ENCODE results near the gene PPIE.
A peak's percentile ranks its signal among the peaks of the same experiment; 100 is the strongest.

Gene PPIE

DNA sequence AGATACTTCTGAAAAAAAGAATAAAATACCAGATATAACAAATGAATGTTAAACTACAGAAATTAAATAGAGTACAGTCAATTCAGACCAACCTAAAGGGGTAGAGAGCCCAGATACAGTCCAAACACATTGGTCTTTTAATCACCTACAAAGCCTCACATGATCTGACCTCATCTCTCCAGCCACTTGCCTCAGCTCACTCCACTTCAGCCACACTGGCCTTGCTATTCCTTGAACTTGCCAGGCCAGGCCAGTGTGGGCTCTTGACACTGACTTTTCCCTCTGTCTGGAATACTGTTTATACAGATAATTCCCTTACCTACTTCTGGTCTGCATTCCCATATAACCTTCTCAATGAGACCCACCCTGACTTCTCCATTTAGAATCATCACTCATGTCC, 17.0 kb upstream of the PPIE start:
- DNase-seq = no peak

DNA sequence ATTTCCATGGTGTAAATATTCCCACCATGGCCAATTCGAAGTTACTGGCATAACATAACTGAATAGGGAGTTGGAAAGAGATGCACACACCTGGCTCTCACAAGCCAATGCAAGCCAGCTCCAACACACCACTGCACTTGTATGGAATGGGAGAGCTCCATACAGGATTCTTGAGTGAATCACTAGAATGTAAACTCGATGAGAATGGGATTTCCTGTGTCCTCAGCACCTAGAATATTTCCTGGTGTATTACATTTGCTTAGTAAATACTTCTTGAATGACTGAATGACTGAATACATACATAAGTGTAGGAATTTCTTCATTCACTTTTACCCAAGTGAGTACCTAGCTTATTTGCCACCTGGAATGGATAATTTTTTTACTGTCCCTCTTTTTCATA, 16.2 kb upstream of the PPIE start:
- DNase-seq = no peak

DNA sequence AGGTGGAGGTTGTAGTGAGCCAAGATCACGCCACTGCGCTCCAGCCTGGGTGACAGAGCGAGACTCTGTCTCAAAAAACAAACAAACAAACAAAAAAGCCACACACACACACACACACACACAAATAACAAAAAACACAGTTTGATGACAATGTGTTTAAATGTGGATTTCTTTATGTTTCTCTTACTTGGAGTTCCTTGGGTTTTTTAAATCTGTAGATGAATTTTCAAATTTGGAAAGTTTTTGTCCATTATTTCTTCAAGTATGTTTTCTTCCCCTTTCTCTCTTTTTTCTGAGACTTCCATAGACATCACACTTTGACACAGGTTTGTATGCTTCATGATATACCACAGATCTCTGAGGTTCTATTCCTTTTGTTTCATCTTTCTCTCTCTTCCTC, 12.1 kb upstream of the PPIE start:
- no peak for DNase-seq

DNA sequence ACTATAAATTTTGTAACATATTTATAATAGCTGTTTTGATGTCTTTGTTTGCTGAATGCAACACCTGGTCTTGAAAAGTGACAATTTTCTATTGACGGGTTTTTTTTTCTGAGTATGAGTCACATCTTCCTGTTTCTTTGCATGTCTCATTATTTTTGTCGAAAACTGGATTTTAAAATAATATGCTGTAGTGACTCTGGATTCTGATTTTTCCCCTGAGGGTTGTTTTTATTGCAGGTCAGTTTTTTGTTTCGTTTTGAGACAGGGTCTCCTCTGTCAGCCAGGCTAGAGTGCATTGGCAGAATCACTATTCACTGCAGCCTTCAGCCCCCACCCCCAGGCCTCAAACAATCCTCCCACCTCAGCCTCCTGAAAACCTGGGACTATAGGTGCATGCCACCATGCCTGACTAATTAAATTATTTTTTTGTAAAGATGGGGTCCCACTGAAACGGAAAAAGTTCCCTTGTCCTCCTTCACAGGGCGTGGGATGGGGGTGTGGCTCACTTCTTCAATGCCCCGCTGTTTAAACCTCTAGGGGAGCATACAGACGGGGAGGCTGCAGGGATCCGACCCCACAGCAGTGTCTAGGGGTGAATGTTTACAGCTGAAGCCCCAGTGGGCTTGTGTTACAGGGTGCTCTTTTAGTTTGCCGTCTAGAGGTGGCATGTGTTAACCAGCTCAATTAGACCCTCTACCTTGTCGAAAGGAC, 11.3 kb upstream of the PPIE start:
- no peak for DNase-seq

DNA sequence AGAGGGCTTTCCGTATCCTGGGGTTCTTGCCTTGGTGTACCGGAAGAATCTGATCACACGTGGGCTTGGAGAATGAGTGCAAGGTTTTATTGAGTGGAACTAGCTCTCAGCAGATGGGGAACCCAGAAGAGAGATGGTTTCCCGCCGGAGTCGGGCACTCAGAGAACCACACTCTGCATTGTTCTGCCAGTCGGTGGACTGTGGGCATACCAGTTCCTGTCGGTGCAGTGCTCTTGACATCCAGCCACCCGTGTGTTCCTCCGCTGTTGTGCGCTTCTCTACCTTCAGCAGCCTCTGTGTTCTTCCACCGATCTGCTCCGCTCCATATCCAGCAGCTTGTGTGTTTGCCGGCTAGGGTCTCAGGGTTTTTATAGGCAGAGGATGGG, 10.8 kb upstream of the PPIE start:
- DNase-seq = no peak

DNA sequence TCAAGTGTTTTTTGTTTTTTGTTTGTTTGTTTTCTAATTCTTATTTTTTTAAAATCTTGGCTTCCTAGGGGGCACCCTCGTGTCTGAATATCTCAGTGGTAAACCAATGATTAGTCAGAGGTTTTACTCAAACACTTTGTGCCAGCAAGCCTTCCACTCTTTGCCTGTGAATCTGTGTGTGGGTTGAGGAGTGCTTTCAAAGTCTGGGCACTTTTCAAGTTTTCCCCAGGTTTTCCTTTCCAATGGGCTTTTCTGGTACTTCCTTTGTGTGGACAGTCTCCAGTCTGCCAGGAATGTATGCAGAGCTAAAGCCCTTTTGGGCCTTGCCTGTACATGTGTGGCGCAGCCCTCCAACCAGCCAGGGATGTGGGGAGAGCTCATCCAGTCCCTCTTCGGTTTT, 9.7 kb upstream of the PPIE start:
- peak in 1 of 2 donors; percentile 66 for DNase-seq

DNA sequence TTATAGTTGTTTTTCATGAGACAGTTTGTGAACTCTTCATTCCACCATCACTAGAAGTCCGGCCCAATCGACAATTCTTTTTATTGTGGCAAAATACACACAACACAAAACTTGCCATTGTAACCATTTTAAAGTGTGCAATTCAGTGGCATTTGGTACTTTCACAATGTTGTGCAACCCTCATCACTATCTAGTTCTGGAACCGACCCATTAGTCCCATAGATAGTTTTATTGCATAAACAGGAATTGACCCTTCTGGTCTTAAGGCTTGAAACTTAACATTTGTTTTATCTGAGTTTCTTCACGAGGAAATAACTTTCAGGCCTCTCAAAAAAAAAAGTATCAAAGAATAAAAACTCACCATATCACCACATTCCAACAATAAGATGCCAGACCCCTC, 8.8 kb upstream of the PPIE start:
- no peak for DNase-seq

DNA sequence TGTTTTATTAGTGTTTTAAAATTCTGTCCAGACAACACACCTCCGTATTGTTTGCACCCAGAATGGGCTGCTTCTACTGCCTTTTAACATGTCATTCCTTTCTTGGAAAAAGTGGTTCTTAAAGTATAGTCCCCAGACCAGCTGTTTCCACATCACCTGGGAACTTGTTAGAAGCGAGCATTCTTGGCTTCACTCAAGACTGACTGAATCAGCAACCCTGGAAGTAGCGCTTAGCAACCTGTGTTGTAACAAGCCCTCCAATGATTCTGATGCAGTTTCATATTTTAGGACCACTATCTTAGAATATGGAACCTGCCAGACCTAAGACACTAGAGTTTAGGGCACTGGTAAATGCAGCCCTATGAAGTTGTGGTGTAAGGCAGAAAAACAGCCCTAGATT, 6.0 kb upstream of the PPIE start:
- no peak for DNase-seq

DNA sequence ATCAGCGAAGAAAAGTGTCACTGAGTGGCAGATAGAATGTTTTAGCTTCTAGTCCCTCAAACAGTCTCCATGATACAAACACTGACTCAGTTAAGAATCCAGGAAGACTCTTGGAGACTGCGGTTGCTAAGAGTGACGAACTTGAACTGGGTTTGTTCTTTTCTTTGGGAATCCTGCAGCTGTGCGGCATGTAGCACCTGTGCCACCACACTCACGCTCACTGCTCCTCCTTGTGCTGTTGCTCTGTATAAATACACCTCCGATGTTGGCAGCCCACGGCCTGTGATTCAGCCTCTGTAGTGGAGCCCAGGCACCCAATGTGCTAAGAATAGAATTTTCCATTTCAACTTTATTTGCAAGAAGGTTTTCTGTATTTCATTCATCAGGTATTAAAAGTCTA, 5.5 kb upstream of the PPIE start:
- DNase-seq = no peak

DNA sequence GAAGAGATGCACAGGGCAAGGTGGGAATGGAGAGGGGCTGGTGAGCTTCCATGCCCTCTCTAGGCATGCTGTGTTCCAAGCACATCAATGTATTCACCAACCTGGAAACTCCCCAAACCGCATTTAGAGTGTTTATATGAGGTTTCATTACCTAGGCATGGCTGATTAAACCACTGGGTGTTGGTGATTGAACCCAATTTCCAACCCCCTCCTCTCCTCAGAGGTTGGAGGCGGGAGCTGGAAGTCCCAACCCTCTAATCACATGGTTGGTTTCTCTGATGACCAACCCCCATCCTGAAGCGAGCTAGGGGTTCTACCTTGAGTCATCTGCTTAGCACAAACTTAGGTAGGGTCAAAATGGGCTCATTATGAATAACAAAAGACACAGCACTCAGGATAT, 3.0 kb upstream of the PPIE start:
- no peak for DNase-seq

DNA sequence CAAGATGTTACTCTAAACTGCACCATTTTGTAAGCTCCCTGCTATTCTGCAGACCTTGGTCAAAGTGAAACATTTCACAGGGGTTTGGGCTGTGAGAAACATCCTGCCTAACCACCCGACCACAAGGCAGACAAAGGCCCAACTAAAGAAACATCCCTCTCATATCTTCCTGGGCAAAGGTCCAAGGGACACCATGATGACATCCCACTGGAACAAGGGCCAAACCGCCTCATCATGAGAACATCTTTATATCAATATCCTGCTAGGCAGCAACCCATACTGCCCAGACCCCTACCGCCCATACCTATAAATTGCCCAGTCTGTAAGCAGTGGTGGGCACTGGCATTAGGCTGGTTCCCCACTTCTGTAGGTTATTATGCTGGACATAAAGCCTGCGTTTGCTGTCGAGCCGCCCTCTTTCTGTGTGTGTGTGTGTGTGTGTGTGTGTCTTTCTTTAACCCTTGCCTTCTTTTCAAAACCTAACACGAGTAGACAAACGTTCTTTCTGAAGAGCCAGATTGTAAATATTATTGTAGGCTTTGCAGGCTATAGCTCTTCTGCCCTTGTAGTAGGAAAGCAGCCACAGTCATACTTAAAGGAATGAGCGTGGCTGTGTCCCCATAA, 1.0 kb upstream of the PPIE start:
- DNase-seq = no peak

DNA sequence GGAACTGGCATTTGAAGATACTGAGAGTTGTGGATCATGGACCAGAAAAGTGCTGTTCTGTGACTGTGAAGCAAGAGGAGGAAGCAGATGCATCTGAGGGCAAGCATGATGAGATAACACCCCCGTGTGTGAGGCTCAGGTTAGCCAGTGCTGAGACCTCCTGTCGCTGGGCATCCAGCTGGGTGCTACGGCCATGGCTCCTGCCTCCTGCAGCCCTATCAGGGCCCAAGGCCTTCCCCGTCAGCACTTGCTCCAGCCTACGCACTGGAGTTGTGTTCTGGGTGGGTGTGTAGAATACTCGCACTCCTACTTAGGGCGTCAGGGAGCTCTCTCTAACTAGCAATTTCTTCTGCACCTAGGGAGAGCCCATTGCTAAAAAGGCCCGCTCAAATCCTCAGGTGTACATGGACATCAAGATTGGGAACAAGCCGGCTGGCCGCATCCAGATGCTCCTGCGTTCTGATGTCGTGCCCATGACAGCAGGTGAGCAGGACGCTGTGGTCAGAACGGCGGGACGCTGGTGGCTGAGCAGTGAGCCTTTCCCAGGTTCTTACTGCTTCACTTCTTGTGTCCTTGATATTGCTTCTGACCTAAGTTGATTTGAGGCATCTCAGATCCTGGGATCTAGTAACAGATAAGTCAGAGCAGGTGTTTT, 6.5 kb downstream of the PPIE start:
- DNase-seq = no peak

DNA sequence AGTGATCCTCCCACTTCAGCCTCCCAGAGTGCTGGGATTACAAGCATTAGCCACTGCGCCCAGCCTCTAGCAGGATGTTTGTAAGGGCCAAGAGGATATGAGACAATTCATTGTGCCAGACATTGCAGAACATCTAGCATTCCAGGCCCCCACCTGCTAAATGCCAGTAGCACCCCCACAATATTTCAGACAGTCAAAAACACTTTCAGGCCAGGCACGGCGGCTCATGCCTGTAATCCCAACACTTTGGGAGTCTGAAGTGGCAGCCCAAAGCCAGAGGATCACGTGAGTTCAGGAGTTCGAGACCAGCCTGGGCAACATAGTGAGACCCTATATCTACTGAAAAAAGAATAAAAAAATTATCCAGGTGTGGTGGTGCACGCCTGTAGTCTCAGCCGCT, 12.9 kb downstream of the PPIE start:
- DNase-seq = no peak

DNA sequence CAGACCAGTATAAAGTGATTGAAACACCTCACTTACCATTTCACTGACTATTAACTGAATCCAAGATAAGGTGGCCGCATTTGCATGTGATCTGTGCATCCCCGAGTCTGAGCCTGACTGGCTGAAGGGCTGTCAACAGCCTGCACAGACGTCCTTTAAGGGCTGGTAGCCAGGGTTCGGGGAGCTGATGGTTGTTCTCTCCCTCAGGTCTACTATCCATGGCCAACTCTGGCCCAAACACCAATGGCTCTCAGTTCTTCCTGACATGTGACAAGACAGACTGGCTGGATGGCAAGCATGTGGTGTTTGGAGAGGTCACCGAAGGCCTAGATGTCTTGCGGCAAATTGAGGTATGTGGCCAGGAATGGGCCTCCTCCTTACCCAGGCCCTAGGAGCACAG, 14.0 kb downstream of the PPIE start:
- DNase-seq = no peak

DNA sequence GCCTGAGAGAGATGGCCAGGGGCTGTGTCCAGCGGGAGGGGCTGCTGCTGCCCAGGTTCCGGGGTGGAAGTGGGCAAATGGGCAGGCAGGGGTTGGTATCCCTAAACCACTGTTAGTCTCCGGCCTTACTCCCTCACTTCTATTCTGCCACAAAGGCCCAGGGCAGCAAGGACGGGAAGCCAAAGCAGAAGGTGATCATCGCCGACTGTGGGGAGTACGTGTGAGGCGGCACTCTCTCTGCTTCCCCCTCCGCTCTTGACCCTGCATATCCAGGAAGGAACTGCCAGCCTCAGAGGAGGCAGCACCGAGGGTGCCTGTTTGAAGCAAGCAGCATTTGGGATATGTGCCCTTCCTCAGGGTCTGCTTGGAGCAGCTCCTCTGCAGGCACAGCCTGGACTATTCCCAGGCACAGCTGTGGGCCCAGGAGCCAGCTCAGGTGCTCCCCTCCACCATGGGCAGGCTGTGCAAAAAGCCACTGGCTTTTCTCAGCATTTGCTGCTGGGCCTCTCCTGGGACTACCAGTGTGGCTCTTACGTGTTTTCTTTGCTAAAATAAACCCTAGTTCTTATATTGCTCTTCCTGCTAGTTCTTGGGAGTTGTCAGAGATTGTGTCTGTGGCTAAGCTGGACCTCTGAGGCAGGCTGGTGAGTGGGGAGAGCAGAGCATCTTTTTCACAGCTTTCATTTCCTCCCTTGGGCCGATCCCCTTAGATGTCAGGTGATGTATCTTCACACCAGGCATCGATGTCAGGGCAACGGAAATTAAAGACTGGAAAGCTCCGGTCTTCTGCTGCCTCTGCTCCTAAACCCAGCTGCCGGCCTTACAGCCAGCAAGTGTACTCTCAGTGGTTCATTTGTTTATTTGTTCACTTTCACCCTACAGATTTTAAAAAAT, 14.7 kb downstream of the PPIE start:
- no peak for DNase-seq

DNA sequence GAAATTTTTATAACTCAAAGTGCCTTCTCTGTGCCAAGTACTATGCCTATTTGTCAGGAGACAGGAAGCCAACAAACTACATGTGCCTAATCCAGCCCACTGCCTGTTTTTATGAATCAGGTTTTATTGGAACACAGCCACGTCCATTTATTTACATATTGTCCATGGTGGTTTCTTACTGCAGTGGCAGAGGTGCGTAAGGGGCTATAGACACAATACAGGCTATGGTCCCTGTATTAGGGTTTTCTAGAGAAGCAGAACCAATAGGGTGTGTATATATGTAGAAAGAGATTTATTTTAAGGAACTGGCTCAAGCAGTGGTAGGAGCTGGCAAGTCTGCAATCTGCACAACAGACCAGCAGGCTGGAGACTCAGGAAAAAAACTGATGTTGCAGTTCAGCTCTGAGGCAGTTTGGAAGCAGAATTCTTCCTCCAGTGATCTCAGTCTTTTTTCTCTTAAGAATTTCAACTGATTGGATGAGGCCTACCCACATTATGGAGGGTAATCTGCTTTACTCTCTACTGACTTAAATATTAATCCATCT, 15.4 kb downstream of the PPIE start:
- no peak for DNase-seq

DNA sequence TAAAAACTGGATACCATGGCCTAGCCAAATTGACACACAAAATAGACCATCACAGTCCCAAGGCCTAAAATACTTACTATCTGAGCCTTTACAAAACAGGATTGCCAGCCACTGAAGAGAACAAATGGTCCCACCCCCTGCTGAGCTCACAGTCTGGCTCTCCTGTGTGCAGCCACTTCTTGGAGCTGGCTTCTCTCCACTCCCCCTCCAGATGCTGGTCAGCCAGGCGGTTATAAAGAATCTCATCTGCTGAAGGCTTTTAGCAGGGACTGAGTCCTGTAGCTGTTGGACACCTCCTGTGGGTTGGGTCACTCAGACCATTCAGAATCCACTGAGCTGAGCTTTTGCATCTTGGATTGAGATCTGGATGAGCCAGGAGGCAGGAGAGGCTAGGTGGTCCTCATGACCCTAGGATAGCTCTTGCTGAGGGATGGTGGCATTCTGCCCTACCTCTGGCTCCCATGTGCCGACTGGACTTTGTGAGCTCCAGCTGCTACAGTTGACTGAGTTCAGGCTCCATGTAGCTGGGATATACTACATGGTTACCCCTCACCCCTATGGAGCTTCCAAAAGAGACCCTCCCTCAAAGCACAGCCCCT, 16.3 kb downstream of the PPIE start:
- no peak for DNase-seq

DNA sequence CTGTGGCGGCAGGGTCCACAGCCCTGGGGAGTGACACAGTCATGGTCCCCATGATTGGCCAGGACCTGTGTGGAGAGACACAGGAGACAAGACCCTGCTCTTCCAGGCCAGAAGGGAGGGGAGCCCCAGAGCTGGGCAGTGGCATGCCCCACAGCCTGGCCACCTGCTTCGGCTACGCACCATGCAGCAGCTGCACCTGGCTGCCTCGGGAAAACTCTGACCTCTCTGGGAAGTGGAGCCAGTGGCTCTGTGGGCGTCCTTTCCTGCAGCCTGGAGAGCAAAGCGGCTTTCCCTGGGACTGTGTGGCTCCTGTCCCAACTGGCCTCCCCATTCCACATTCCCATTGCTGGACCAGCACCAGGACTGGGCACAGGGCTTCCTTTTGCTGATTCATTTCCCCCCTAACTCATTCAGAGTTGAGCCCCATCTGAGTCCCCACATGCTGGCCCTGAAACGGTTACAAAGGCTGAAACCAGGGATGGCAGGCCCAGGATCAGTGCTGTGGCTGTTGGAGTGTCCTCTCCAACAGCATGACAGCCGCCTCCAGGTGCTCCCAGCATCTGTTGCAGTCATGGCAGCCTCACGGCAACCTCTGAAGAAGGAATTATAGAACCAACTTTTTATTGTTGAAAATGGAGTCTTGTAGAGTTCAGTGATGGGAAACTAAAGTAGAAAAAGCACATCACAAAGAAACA, 17.4 kb downstream of the PPIE start:
- no peak for DNase-seq

DNA sequence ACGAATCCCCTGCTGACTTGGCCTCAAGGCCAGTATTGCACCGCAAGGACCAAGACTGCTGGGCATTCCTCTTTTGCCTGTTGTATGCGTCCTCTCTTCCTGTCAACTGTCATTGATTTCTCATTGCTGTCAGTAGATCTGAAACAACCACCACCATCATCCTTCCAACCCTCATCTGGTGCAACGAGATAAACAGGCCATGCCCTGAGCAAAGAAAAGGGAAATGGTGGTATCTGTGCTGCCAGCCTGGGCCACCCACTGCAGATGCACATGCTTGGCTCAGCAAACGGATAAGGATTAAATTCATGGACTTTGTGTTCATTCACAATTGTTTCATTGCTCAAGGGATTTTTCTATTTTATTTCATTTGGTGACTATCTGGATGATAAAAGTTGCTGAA, 18.8 kb downstream of the PPIE start:
- DNase-seq = no peak

DNA sequence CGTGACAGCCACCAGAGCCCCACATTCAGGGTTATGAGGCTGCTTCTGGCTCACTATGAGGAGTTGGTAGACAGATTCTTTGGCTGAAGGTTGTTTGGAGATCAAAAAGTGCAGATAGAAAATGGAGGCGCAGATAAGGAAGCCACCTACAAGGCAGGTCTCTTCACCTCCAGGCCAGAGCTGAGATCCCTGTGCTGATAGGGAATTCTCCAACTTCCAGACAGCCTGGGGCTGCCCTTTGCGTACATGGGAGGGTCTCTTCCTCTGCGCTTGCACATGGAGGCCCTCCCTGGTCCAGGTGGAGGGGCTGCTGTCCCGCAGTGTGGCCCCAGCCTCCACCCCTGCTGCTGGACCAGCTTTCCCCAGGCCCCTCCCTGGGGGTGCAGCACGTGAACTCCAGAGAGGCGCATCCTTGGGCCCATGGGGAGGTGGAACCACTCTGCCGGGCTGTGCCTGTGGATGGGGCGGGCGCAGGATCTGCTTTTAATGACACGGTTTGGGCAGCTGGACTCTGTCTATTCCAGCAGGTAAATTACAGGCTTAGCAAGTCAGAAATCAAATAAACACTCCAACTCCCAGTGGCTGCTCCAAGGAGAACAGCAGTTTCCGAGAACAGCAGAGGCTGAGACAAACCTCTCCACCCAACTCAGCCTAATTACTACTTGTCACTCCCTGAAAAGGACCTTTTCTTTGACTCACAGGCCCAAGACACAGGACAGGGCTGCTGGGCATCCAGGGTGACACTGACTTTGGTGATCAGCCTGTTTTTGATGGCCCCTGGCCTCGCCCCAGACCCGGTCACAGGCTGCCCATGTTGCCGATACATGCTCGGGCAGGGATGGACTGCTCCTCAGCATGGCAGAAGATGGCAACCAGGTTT, 20.1 kb downstream of the PPIE start:
- no peak for DNase-seq

DNA sequence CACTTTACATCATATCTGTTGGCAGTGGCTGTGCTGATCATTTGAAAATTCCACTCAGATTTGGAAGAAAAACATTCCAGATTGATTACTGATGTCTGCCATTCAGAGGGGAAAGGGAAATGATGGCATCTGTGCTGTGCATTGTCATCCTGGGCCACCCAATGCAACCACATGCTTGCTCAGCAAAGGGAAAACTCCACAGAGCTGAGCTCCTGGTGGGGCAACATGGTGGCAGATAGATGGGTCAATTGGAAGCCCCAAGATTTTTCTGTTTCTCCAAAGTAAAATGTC, 20.7 kb downstream of the PPIE start:
- no peak for DNase-seq
